Body of pancreas (tissue), 4 donors: ENCODE data around the gene ERI3.

Source experiments
- POLR2A ChIP-seq, 3 donors: fragments of 450-650 bp; IDR thresholded peaks; one replicate each; pipeline ENCODE4 v1.6.1; 2016; ENCODE audit warnings: antibody characterized with exemption in 3 of 3, mild to moderate bottlenecking in 2 of 3
- TF ChIP-seq, protein P1 (sequence below), 7 experiments: fragments of 450-650 bp in 4 of 7; fragments of 200-600 bp in 3 of 7; sonication (generic) in 3 of 7; IDR thresholded peaks; one replicate each; pipeline ENCODE4 v1.5.1; 2016 to 2019; ENCODE audit warnings: antibody characterized with exemption in 7 of 7

DNA sequence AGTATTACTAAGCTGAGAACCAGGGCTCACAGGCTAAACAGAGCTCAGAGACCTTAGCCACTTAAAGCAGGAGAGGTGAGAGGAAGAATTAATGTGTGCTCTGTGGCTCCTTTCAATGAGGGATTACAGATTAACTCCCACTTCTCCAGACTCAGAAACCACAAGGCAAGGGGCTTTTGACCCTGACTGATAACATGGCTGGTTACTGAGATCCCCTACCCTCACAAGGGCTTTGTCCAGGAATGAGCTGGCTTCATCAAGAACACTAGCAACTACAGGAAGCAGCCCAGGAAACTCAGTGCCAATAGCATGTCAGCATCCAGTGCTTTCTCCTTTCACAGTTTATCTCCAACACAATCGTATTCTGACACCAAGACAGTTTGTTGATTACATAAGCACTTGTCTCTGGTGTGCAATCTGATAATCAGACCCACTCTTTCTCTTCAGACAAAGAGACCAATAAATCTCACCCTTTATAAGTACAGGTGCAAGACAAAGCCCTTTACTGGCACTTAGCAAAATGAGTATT is 38.8 kb downstream of the ERI3 start:
- TF ChIP-seq, protein P1, sequence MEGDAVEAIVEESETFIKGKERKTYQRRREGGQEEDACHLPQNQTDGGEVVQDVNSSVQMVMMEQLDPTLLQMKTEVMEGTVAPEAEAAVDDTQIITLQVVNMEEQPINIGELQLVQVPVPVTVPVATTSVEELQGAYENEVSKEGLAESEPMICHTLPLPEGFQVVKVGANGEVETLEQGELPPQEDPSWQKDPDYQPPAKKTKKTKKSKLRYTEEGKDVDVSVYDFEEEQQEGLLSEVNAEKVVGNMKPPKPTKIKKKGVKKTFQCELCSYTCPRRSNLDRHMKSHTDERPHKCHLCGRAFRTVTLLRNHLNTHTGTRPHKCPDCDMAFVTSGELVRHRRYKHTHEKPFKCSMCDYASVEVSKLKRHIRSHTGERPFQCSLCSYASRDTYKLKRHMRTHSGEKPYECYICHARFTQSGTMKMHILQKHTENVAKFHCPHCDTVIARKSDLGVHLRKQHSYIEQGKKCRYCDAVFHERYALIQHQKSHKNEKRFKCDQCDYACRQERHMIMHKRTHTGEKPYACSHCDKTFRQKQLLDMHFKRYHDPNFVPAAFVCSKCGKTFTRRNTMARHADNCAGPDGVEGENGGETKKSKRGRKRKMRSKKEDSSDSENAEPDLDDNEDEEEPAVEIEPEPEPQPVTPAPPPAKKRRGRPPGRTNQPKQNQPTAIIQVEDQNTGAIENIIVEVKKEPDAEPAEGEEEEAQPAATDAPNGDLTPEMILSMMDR (IDR thresholded peaks at IDR 0.05), result no peak
- no peak for TF ChIP-seq POLR2A (IDR thresholded peaks at IDR 0.05)
